HL-60 (cell line): Measurements from ENCODE around the gene DSN1.

ENCODE experiments used
- CTCF ChIP-seq: IDR thresholded peaks from one replicate; pipeline ENCODE4 v1.5.1; 2011; ENCODE audit warnings: low read length, control low read depth, inconsistent platforms; ENCODE audit not compliant: insufficient read depth
- GABPA ChIP-seq: IDR thresholded peaks from 2 replicates; pipeline ENCODE4 v1.6.1; 2012; ENCODE audit warnings: low read depth
- POLR2AphosphoS5 ChIP-seq: IDR thresholded peaks from 2 replicates; pipeline ENCODE4 v1.6.1; 2012; ENCODE audit warnings: low read depth
- REST ChIP-seq: IDR thresholded peaks from 2 replicates; pipeline ENCODE4 v1.6.1; 2012; ENCODE audit warnings: low read depth; ENCODE audit not compliant: insufficient replicate concordance
- SPI1 ChIP-seq: IDR thresholded peaks from 2 replicates; pipeline ENCODE4 v1.6.1; 2012; ENCODE audit warnings: low read depth, mild to moderate bottlenecking, borderline replicate concordance

- no peak for TF ChIP-seq CTCF
- TF ChIP-seq REST = no peak
- no peak for TF ChIP-seq POLR2AphosphoS5
- TF ChIP-seq SPI1 = no peak
- no peak for TF ChIP-seq GABPA
Observed at GRCh38 chr20:36815454-36816091, 42.0 kb upstream of the DSN1 start.
